ENCODE results near the gene OR6C2. TPM values are rescaled to one million over a fixed set of nuclear protein-coding genes. Genes with fewer than 3 reads are reported as not detected.
A peak's percentile ranks its signal among the peaks of the same experiment; 100 is the strongest.
"Not testable (repeated sequence)": the region's sequence is repeated elsewhere in the genome, so short reads cannot be mapped to it uniquely, and the experiment has no call there.

Gene OR6C2
- total RNA-seq, 1 experiment from 2014 or later: not detected

- Mint-ChIP-seq H3K36me3 (ENCODE audit: insufficient read depth, unreplicated experiment) (no peaks in the 10 kb centered on the region), H3K27ac (ENCODE audit: unreplicated experiment) (no peak overlapping the region), H3K4me3 (ENCODE audit: unreplicated experiment) (no peak overlapping the region), H3K27me3 (ENCODE audit: insufficient read depth, unreplicated experiment) (no peaks in the 10 kb centered on the region), H3K4me1 (ENCODE audit: low read depth, unreplicated experiment) (no peaks in the 10 kb centered on the region), H3K9me3 (ENCODE audit: unreplicated experiment) (no peaks in the 10 kb centered on the region)
- intact Hi-C loops (cut with micrococcal nuclease; ENCODE audit: unreplicated experiment): no loop called here
- Histone ChIP-seq H3K36me3 (ENCODE audit: control insufficient read depth, insufficient read depth, low read length) (no peaks in the 10 kb centered on the region), H3K4me3 (ENCODE audit: low read depth, low read length) (no peak overlapping the region), H3K9me3 (no peaks in the 10 kb centered on the region), H3K4me1 (no peaks in the 10 kb centered on the region), H3K27me3 (replicated peaks; ENCODE audit: control insufficient read depth, insufficient read depth, low read length) (no peaks in the 10 kb centered on the region; the same call in 1 of the 2 replicates)
- TF ChIP-seq, protein P1, sequence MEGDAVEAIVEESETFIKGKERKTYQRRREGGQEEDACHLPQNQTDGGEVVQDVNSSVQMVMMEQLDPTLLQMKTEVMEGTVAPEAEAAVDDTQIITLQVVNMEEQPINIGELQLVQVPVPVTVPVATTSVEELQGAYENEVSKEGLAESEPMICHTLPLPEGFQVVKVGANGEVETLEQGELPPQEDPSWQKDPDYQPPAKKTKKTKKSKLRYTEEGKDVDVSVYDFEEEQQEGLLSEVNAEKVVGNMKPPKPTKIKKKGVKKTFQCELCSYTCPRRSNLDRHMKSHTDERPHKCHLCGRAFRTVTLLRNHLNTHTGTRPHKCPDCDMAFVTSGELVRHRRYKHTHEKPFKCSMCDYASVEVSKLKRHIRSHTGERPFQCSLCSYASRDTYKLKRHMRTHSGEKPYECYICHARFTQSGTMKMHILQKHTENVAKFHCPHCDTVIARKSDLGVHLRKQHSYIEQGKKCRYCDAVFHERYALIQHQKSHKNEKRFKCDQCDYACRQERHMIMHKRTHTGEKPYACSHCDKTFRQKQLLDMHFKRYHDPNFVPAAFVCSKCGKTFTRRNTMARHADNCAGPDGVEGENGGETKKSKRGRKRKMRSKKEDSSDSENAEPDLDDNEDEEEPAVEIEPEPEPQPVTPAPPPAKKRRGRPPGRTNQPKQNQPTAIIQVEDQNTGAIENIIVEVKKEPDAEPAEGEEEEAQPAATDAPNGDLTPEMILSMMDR (IDR thresholded peaks at IDR 0.05; ENCODE audit: insufficient read depth in 1 of 2, low read depth in 1 of 2, low read length in 1 of 2, severe bottlenecking in 1 of 2, unreplicated experiment in 1 of 2): no peak
- ChIA-PET CTCF (no interaction called here), POLR2A (no interaction called here)
- DNase-seq: no peak
- no TSS peak for BruUV-seq (replicated peaks)
Measured at GRCh38 chr12:55469291-55469690, 25.4 kb downstream of the OR6C2 start.

DNA sequence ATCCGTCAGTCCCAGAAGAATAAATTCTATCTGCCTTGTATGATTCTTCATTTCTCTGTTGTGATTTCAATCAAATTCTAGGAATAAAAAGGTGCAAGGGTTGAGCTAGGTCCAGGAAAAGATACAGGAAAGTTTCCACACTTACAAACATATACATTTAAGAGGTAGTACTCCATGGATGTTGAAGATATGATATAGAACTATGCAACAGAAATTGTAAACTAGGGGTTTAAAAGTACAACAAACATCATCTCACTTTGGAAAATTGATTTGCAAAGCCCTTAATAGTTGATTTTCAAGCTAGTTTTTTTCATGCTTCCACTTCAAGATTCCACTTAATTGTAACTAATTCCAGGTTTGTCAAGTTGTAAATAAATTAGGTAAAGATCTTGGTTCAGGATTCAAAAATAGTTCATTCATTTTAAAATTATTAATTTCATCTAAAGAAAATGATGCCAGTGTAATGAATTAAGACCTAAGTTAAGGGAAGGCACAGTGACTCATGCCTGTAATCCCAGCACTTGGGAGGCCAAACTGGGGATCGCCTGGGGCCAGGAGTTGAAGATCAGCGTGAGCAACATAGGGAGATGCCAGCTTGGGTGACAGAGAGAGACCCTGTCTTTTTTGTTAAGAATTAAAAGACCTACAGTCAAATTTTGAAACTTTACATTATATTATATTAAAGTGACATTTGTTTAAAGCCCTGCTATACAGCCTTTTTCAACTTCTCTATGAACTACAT, 26.4 kb downstream of the OR6C2 start, which contains the start of gene OR6C70:
Gene OR6C70 (minus strand): TSS at position 51 of the 742 bp plus-strand sequence. CDS start 0 bp downstream, at position 51.
- TF ChIP-seq, protein P1 (IDR thresholded peaks at IDR 0.05; ENCODE audit: insufficient read depth in 1 of 2, low read depth in 1 of 2, low read length in 1 of 2, severe bottlenecking in 1 of 2, unreplicated experiment in 1 of 2): no peak
- POLR2A ChIA-PET: no interaction called here
- H3K4me3 ChIP-seq (ENCODE audit: low read depth, low read length): no peak within 1 kb of the TSS
- no peaks in the 10 kb centered on the region for H3K9me3 ChIP-seq
- H3K27ac Mint-ChIP-seq (ENCODE audit: unreplicated experiment): no peak within 1 kb of the TSS
- no peaks in the 10 kb centered on the region for H3K36me3 Mint-ChIP-seq (ENCODE audit: insufficient read depth, unreplicated experiment)
- intact Hi-C loops (cut with micrococcal nuclease; ENCODE audit: unreplicated experiment): no loop called here
- no peak for DNase-seq
- H3K27me3 ChIP-seq (replicated peaks; ENCODE audit: control insufficient read depth, insufficient read depth, low read length): no peaks in the 10 kb centered on the region; the same call in 1 of the 2 replicates
- no peaks in the 10 kb centered on the region for H3K4me1 ChIP-seq
- H3K4me3 Mint-ChIP-seq (ENCODE audit: unreplicated experiment): no peak within 1 kb of the TSS
- H3K36me3 ChIP-seq (ENCODE audit: control insufficient read depth, insufficient read depth, low read length): no peaks in the 10 kb centered on the region
- BruUV-seq (replicated peaks): no TSS peak
- H3K27me3 Mint-ChIP-seq (ENCODE audit: insufficient read depth, unreplicated experiment): no peaks in the 10 kb centered on the region
- CTCF ChIA-PET: no interaction called here
- H3K9me3 Mint-ChIP-seq (ENCODE audit: unreplicated experiment): no peaks in the 10 kb centered on the region
- no peaks in the 10 kb centered on the region for H3K4me1 Mint-ChIP-seq (ENCODE audit: low read depth, unreplicated experiment)

GRCh38 chr12:55472264-55472663, 28.4 kb downstream of the OR6C2 start:
- H3K9me3 Mint-ChIP-seq (ENCODE audit: unreplicated experiment): no peaks in the 10 kb centered on the region
- H3K27me3 Mint-ChIP-seq (ENCODE audit: insufficient read depth, unreplicated experiment): no peaks in the 10 kb centered on the region
- Histone ChIP-seq H3K27me3 (replicated peaks; ENCODE audit: control insufficient read depth, insufficient read depth, low read length) (no peaks in the 10 kb centered on the region; the same call in 1 of the 2 replicates), H3K4me3 (ENCODE audit: low read depth, low read length) (no peak overlapping the region), H3K4me1 (no peaks in the 10 kb centered on the region), H3K9me3 (no peaks in the 10 kb centered on the region), H3K36me3 (ENCODE audit: control insufficient read depth, insufficient read depth, low read length) (no peaks in the 10 kb centered on the region)
- BruUV-seq (replicated peaks): no TSS peak
- CTCF ChIA-PET: no interaction called here
- H3K4me1 Mint-ChIP-seq (ENCODE audit: low read depth, unreplicated experiment): no peaks in the 10 kb centered on the region
- POLR2A ChIA-PET: no interaction called here
- H3K4me3 Mint-ChIP-seq (ENCODE audit: unreplicated experiment): no peak overlapping the region
- intact Hi-C loops (cut with micrococcal nuclease; ENCODE audit: unreplicated experiment): no loop called here
- H3K36me3 Mint-ChIP-seq (ENCODE audit: insufficient read depth, unreplicated experiment): no peaks in the 10 kb centered on the region
- TF ChIP-seq, protein P1 (IDR thresholded peaks at IDR 0.05; ENCODE audit: insufficient read depth in 1 of 2, low read depth in 1 of 2, low read length in 1 of 2, severe bottlenecking in 1 of 2, unreplicated experiment in 1 of 2): no peak
- DNase-seq: no peak
- H3K27ac Mint-ChIP-seq (ENCODE audit: unreplicated experiment): no peak overlapping the region

- H3K4me3 ChIP-seq (ENCODE audit: low read depth, low read length); H3K4me1 ChIP-seq; H3K4me1 Mint-ChIP-seq (ENCODE audit: low read depth, unreplicated experiment); DNase-seq; H3K27me3 Mint-ChIP-seq (ENCODE audit: insufficient read depth, unreplicated experiment); H3K27ac Mint-ChIP-seq (ENCODE audit: unreplicated experiment); H3K36me3 Mint-ChIP-seq (ENCODE audit: insufficient read depth, unreplicated experiment); H3K36me3 ChIP-seq (ENCODE audit: control insufficient read depth, insufficient read depth, low read length); H3K27me3 ChIP-seq (replicated peaks; ENCODE audit: control insufficient read depth, insufficient read depth, low read length); H3K9me3 Mint-ChIP-seq (ENCODE audit: unreplicated experiment); BruUV-seq (replicated peaks); CTCF ChIA-PET; POLR2A ChIA-PET; H3K4me3 Mint-ChIP-seq (ENCODE audit: unreplicated experiment); H3K9me3 ChIP-seq; intact Hi-C loops (cut with micrococcal nuclease; ENCODE audit: unreplicated experiment): not testable (repeated sequence)
Measured at GRCh38 chr12:55479136-55479535, 35.3 kb downstream of the OR6C2 start.

- H3K36me3 ChIP-seq (ENCODE audit: control insufficient read depth, insufficient read depth, low read length); H3K9me3 ChIP-seq; H3K36me3 Mint-ChIP-seq (ENCODE audit: insufficient read depth, unreplicated experiment); H3K27ac Mint-ChIP-seq (ENCODE audit: unreplicated experiment); H3K27me3 Mint-ChIP-seq (ENCODE audit: insufficient read depth, unreplicated experiment); H3K4me1 ChIP-seq; H3K27me3 ChIP-seq (replicated peaks; ENCODE audit: control insufficient read depth, insufficient read depth, low read length); H3K9me3 Mint-ChIP-seq (ENCODE audit: unreplicated experiment); POLR2A ChIA-PET; intact Hi-C loops (cut with micrococcal nuclease; ENCODE audit: unreplicated experiment); DNase-seq; H3K4me1 Mint-ChIP-seq (ENCODE audit: low read depth, unreplicated experiment); H3K4me3 ChIP-seq (ENCODE audit: low read depth, low read length); CTCF ChIA-PET; BruUV-seq (replicated peaks): not testable (repeated sequence)
- peak overlapping the region; percentile 48 for H3K4me3 Mint-ChIP-seq (ENCODE audit: unreplicated experiment)
Measured at GRCh38 chr12:55484284-55484683, 40.4 kb downstream of the OR6C2 start.
